HG03139 (cell line): ENCODE results near the gene PROZ.

ENCODE experiments used
- ATAC-seq: cut with Tn5 transposase; IDR thresholded peaks from one replicate; pipeline ENCODE4 v1.9.1; 2021; ENCODE audit not compliant: unreplicated experiment

Gene PROZ

GRCh38 chr13:113119166-113119821 lies 39.2 kb upstream of the PROZ start:
- ATAC-seq: no peak

- ATAC-seq: no peak
Observed at GRCh38 chr13:113119822-113120189, 38.6 kb upstream of the PROZ start.

- no peak for ATAC-seq
Observed at GRCh38 chr13:113120300-113121182, 37.9 kb upstream of the PROZ start.

- no peak for ATAC-seq
Observed at GRCh38 chr13:113121183-113121927, 37.1 kb upstream of the PROZ start.

- ATAC-seq: no peak
Observed at GRCh38 chr13:113121928-113122471, 36.4 kb upstream of the PROZ start.

- ATAC-seq: no peak
Observed at GRCh38 chr13:113122550-113123225, 35.8 kb upstream of the PROZ start, which contains the start of gene F10. TSS of gene F10 (plus strand) at chr13:113122799. CDS start at chr13:113122856, 57 bp downstream.

GRCh38 chr13:113123226-113124201 lies 34.9 kb upstream of the PROZ start:
- no peak for ATAC-seq

GRCh38 chr13:113124211-113124970 lies 34.1 kb upstream of the PROZ start:
- no peak for ATAC-seq

- no peak for ATAC-seq
Observed at GRCh38 chr13:113125506-113126264, 32.8 kb upstream of the PROZ start.

- no peak for ATAC-seq
Observed at GRCh38 chr13:113126265-113127150, 31.9 kb upstream of the PROZ start.

GRCh38 chr13:113129480-113129879 lies 29.0 kb upstream of the PROZ start:
- ATAC-seq: no peak

- ATAC-seq: no peak
Observed at GRCh38 chr13:113129921-113130750, 28.3 kb upstream of the PROZ start.

GRCh38 chr13:113135281-113135760 lies 23.1 kb upstream of the PROZ start:
- no peak for ATAC-seq

- no peak for ATAC-seq
Observed at GRCh38 chr13:113137691-113138298, 20.7 kb upstream of the PROZ start.

GRCh38 chr13:113138792-113139551 lies 19.5 kb upstream of the PROZ start:
- ATAC-seq: no peak
